ENCODE results near the gene MYH6. TPM values are rescaled to one million over a fixed set of nuclear protein-coding genes. Genes with fewer than 3 reads are reported as not detected.
"Not testable (repeated sequence)": the region's sequence is repeated elsewhere in the genome, so short reads cannot be mapped to it uniquely, and the experiment has no call there.

The MYH6 gene
- 1,823 TPM for total RNA-seq
- long read RNA-seq, full-length matches to known transcripts = 1,264 of 4,044 reads
- long read RNA-seq, partial matches to known transcripts = 2,629 of 4,044 reads
- long read RNA-seq, other reads (novel, unspliced or antisense) = 151 of 4,044 reads

DNA sequence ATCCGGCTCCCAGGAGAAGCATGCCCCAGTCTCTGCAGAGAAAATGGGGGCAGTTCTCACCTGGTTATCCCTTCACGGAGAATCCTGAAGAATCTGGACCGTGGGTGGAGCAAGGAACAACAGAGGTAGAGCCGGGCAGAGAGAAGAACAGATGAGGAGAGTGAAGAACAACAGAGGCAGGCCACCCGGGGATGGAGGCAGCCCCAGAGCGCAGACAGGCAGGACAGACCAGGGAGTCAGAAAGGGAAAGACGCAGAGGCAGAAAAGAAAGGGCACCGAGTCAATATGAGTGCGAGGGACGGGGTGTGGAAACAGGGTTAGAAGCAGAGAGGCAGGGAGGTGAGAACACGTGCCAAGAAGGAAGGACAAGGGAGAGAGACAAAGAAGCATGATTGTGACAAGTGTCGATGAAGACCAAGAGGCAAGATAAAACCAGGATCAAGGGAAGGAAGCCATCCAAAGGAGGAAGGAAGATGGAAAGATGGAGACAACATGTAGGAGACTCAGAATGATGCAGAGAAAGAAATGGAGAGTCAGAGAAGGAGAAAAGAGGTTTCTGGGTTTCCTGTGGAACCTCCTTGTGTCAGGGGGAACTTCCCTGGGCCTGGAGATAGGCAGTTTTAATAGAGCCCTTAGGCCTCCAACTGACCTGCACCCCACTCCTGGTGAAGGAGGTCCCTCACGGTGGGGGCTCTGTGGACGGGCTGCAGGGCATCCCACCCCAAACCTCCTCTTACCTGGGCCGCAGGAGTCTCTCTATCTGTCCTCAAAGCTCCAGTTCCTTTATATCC is at the start of gene MYH6:
MYH6 (minus strand) TSS at position 758 of the 791 bp plus-strand sequence. CDS start 1,050 bp downstream, outside the sequence.
- TF ChIP-seq, protein P1, sequence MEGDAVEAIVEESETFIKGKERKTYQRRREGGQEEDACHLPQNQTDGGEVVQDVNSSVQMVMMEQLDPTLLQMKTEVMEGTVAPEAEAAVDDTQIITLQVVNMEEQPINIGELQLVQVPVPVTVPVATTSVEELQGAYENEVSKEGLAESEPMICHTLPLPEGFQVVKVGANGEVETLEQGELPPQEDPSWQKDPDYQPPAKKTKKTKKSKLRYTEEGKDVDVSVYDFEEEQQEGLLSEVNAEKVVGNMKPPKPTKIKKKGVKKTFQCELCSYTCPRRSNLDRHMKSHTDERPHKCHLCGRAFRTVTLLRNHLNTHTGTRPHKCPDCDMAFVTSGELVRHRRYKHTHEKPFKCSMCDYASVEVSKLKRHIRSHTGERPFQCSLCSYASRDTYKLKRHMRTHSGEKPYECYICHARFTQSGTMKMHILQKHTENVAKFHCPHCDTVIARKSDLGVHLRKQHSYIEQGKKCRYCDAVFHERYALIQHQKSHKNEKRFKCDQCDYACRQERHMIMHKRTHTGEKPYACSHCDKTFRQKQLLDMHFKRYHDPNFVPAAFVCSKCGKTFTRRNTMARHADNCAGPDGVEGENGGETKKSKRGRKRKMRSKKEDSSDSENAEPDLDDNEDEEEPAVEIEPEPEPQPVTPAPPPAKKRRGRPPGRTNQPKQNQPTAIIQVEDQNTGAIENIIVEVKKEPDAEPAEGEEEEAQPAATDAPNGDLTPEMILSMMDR (IDR thresholded peaks at IDR 0.05; ENCODE audit: borderline replicate concordance) = no peak
- Histone ChIP-seq H3K36me3 (peaks cover 39% of the 10 kb centered on the region), H3K27me3 (ENCODE audit: low read depth) (peaks cover 5% of the 10 kb centered on the region), H3K9me3 (replicated peaks) (no peaks in the 10 kb centered on the region), H3K27ac (replicated peaks) (peak within 1 kb of the TSS; percentile 91), H3K4me3 (peak within 1 kb of the TSS; percentile 65), H3K4me1 (peaks cover 42% of the 10 kb centered on the region)
- no peak for DNase-seq
- intact Hi-C loops (cut with micrococcal nuclease) = no loop called here

DNA sequence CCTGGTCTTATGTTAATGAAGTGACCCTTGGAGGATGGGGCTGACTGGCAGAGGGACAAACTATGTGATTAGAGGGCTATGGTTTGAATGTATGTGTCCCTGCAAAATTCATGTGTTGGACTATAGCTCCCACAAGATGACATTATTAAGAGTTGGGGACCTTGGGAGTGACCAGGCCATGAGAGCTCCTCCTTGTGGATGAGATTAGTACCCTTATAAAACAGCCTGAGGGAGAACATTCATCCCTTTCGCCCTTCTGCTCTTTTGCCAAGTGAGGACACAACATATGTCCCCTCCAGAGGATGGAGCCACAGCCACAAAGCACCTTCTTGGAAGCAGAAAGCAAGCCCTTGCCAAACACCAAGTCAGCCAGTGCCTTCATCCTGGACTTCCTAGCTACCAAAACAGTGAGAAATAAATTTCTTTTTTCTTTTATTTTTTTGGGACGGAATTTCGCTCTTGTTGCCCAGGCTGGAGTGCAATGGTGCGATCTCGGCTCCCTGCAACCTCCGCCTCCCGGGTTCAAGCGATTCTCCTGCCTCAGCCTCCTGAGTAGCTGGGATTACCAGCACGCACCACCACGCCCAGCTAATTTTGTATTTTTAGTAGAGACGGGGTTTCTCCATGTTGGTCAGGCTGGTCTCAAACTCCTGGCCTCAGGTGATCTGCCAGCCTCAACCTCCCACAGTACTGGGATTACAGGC is 49.0 kb upstream of the MYH6 start:
- H3K27ac ChIP-seq (replicated peaks) = not testable (repeated sequence)

GRCh38 chr14:23454445-23454856 is 46.4 kb upstream of the MYH6 start:
- no peak overlapping the region for H3K4me3 ChIP-seq
- no peaks in the 10 kb centered on the region for H3K9me3 ChIP-seq (replicated peaks)
- intact Hi-C loops (cut with micrococcal nuclease) = no loop called here
- no peaks in the 10 kb centered on the region for H3K36me3 ChIP-seq
- TF ChIP-seq, protein P1 (IDR thresholded peaks at IDR 0.05; ENCODE audit: borderline replicate concordance) = no peak
- peaks cover 9% of the 10 kb centered on the region for H3K4me1 ChIP-seq
- DNase-seq = no peak
- H3K27ac ChIP-seq (replicated peaks) = no peak overlapping the region
- H3K27me3 ChIP-seq (ENCODE audit: low read depth) = peaks cover 9% of the 10 kb centered on the region

More for the DNA sequence above, 49.0 kb upstream of the MYH6 start:
- DNase-seq; H3K9me3 ChIP-seq (replicated peaks); intact Hi-C loops (cut with micrococcal nuclease); H3K4me1 ChIP-seq; H3K27me3 ChIP-seq (ENCODE audit: low read depth); H3K4me3 ChIP-seq; H3K36me3 ChIP-seq: not testable (repeated sequence)
- TF ChIP-seq, protein P1 (IDR thresholded peaks at IDR 0.05; ENCODE audit: borderline replicate concordance) = peak; percentile 45

DNA sequence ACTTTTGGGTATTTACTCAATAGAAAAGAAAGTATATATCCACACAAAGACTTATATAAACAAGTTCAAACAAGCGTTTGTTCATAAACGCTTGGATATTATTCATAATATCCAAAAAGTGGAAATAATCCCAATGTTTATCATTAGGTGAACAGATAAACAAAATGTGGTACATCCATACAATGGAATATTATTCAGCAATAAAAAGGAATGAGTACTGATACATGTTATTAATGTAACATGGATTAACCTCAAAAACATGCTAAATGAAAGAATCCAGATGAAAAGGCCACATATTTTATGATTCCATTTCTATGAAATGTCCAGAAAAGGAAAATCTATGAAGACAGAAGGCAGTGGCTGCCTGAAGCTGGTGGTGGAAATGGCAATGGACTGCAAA is 44.2 kb upstream of the MYH6 start:
- DNase-seq = no peak
- intact Hi-C loops (cut with micrococcal nuclease) = no loop called here
- TF ChIP-seq, protein P1 (IDR thresholded peaks at IDR 0.05; ENCODE audit: borderline replicate concordance) = no peak

GRCh38 chr14:23450379-23450778 is 42.3 kb upstream of the MYH6 start:
- DNase-seq = no peak
- TF ChIP-seq, protein P1 (IDR thresholded peaks at IDR 0.05; ENCODE audit: borderline replicate concordance) = no peak
- H3K27ac ChIP-seq (replicated peaks) = no peak overlapping the region
- intact Hi-C loops (cut with micrococcal nuclease) = no loop called here
- no peaks in the 10 kb centered on the region for H3K36me3 ChIP-seq
- H3K9me3 ChIP-seq (replicated peaks) = no peaks in the 10 kb centered on the region
- H3K4me1 ChIP-seq = peaks cover 24% of the 10 kb centered on the region
- no peak overlapping the region for H3K4me3 ChIP-seq
- peaks cover 4% of the 10 kb centered on the region for H3K27me3 ChIP-seq (ENCODE audit: low read depth)

More for the DNA sequence above, 44.2 kb upstream of the MYH6 start:
- H3K4me3 ChIP-seq = no peak overlapping the region
- H3K36me3 ChIP-seq = no peaks in the 10 kb centered on the region
- H3K27ac ChIP-seq (replicated peaks) = no peak overlapping the region
- peaks cover 4% of the 10 kb centered on the region for H3K27me3 ChIP-seq (ENCODE audit: low read depth)
- no peaks in the 10 kb centered on the region for H3K9me3 ChIP-seq (replicated peaks)
- H3K4me1 ChIP-seq = peaks cover 14% of the 10 kb centered on the region
